ENCODE measurements around the gene RTBDN. TPM values are rescaled to one million over a fixed set of nuclear protein-coding genes. Genes with fewer than 3 reads are reported as not detected.

The RTBDN gene
- total RNA-seq (not detected), polyA plus RNA-seq (not detected)
- long read RNA-seq, donor 1, result 0 reads
- long read RNA-seq, donor 2, partial matches to known transcripts, result 0 of 2 reads
- long read RNA-seq, donor 2, other reads (novel, unspliced or antisense), result 0 of 2 reads
- long read RNA-seq, donor 3, result 0 reads

- H3K27ac ChIP-seq, result no peak within 1 kb of the TSS
- H3K36me3 ChIP-seq, result no peaks in the 10 kb centered on the region
- no peaks in the 10 kb centered on the region for H3K9me3 ChIP-seq
- no peak for DNase-seq
- H3K4me3 ChIP-seq, result peak within 1 kb of the TSS; percentile 26
- 3 to 6% (median 3%) methylated on average over 20 of the region's 20 CpGs for WGBS, 3 donors
- peaks cover 16% of the 10 kb centered on the region for H3K27me3 ChIP-seq
- H3K4me1 ChIP-seq (ENCODE audit: insufficient read depth), result no peaks in the 10 kb centered on the region
- intact Hi-C loops (cut with DNase I), result no loop called here
- TF ChIP-seq EP300 (IDR thresholded peaks at IDR 0.05) (no peak), POLR2A (IDR thresholded peaks at IDR 0.05) (no peak), CTCF (IDR thresholded peaks at IDR 0.05) (no peak)
Measured at GRCh38 chr19:12834566-12834943, at the start of gene RTBDN. TSS of gene RTBDN (minus strand) at chr19:12834579. CDS start at chr19:12829979, 4,600 bp downstream.

- no peak for DNase-seq
- intact Hi-C loops (cut with DNase I), result no loop called here
- H3K4me3 ChIP-seq, result no peak overlapping the region
- WGBS, 3 donors, result 75 to 84% (median 81%) methylated on average over 3 of the region's 3 CpGs
- no peak for TF ChIP-seq EP300 (IDR thresholded peaks at IDR 0.05)
- no peak for TF ChIP-seq POLR2A (IDR thresholded peaks at IDR 0.05)
- TF ChIP-seq CTCF (IDR thresholded peaks at IDR 0.05), result no peak
- H3K27me3 ChIP-seq, result no peaks in the 10 kb centered on the region
- peaks cover 2% of the 10 kb centered on the region for H3K4me1 ChIP-seq (ENCODE audit: insufficient read depth)
- H3K9me3 ChIP-seq, result no peaks in the 10 kb centered on the region
- no peaks in the 10 kb centered on the region for H3K36me3 ChIP-seq
- H3K27ac ChIP-seq, result no peak overlapping the region
Measured at GRCh38 chr19:12882589-12882988, 48.2 kb upstream of the RTBDN start.

GRCh38 chr19:12881172-12881808 lies 46.9 kb upstream of the RTBDN start, which contains the start of gene DNASE2:
TSS of gene DNASE2 (minus strand) at chr19:12881449. CDS start at chr19:12881375, 74 bp downstream.
- peak; percentile 53 for TF ChIP-seq POLR2A (IDR thresholded peaks at IDR 0.05)
- TF ChIP-seq CTCF (IDR thresholded peaks at IDR 0.05), result no peak
- Histone ChIP-seq H3K4me1 (ENCODE audit: insufficient read depth) (peaks cover 2% of the 10 kb centered on the region), H3K9me3 (no peaks in the 10 kb centered on the region), H3K27me3 (no peaks in the 10 kb centered on the region), H3K27ac (peak within 1 kb of the TSS; percentile 49 to 88), H3K4me3 (peak within 1 kb of the TSS; percentile 86), H3K36me3 (no peaks in the 10 kb centered on the region)
- WGBS, 3 donors, result 0 to 1% (median 0%) methylated on average over 38 of the region's 38 CpGs
- intact Hi-C loops (cut with DNase I), result no loop called here
- peak; percentile 94 to 97 (median 96) for DNase-seq

- WGBS, 3 donors, result 10 to 15% (median 10%) methylated on average over 23 to 29 of the region's 29 CpGs
- peak in 3 of 5 donors; percentile 42 to 66 (median 61) for DNase-seq
- intact Hi-C loops (cut with DNase I), result no loop called here
Measured at GRCh38 chr19:12880551-12881171, 46.3 kb upstream of the RTBDN start.

More at GRCh38 chr19:12880551-12881171, 46.3 kb upstream of the RTBDN start:
- Histone ChIP-seq H3K27ac (peak overlapping the region; percentile 49 to 88), H3K36me3 (no peaks in the 10 kb centered on the region), H3K4me3 (peak overlapping the region; percentile 86), H3K4me1 (ENCODE audit: insufficient read depth) (peaks cover 2% of the 10 kb centered on the region), H3K9me3 (no peaks in the 10 kb centered on the region), H3K27me3 (no peaks in the 10 kb centered on the region)
- no peak for TF ChIP-seq POLR2A (IDR thresholded peaks at IDR 0.05)
- no peak for TF ChIP-seq EP300 (IDR thresholded peaks at IDR 0.05)
- no peak for TF ChIP-seq CTCF (IDR thresholded peaks at IDR 0.05)
